Right lobe of liver (tissue), 6 donors: ENCODE measurements around the gene RASAL1. TPM values are rescaled to one million over a fixed set of nuclear protein-coding genes. Genes with fewer than 3 reads are reported as not detected.

Experiments used
- ATAC-seq, 4 donors: fragments of 200-7000 bp; cut with Tn5 transposase; one replicate each; pipeline ENCODE4 v1.9.1; 2020; ENCODE audit warnings: mild to moderate bottlenecking in 4 of 4, moderate library complexity in 4 of 4
- DNase-seq, 3 donors: peaks; one replicate each; pipeline ENCODE4 v3.0.0-alpha.2; 2020
- H3K27ac ChIP-seq, 3 donors: fragments of 200-600 bp; one replicate each; pipeline ENCODE4 v1.8.0; 2022
- H3K27me3 ChIP-seq, 2 donors: fragments of 200-600 bp; one replicate each; pipeline ENCODE4 v1.8.0; 2022
- H3K36me3 ChIP-seq, 4 donors: fragments of 200-600 bp; sonication (generic) in 1 of 4; one replicate each; pipeline versions ENCODE4 v1.5.1 to v1.8.0; 2017 to 2022; ENCODE audit warnings: control low read depth in 1 of 4
- H3K4me1 ChIP-seq, 4 donors: fragments of 200-600 bp; sonication (generic) in 1 of 4; one replicate each; pipeline versions ENCODE4 v1.5.1 to v1.8.0; 2017 to 2022; ENCODE audit warnings: control low read depth in 1 of 4
- H3K4me3 ChIP-seq, 3 donors: fragments of 200-600 bp; one replicate each; pipeline ENCODE4 v1.8.0; 2022
- H3K9me3 ChIP-seq, 4 donors: fragments of 200-600 bp; sonication (generic) in 1 of 4; one replicate each; pipeline versions ENCODE4 v1.5.1 to v1.8.0; 2017 to 2022; ENCODE audit warnings: control low read depth in 1 of 4
- POLR2A ChIP-seq: fragments of 450-650 bp; IDR thresholded peaks from one replicate; pipeline ENCODE4 v1.6.1; 2017; ENCODE audit warnings: antibody characterized with exemption, mild to moderate bottlenecking
- WGBS: methylation state at CpG from one replicate; pipeline ENCODE4 v1.1.6; 2018; ENCODE audit warnings: low coverage, low lambda C conversion rate; ENCODE audit not compliant: insufficient coverage; ENCODE audit errors: missing lambda C conversion rate; 5-methylcytosine and 5-hydroxymethylcytosine counted together
- intact Hi-C, 2 donors: fragments of 100-400 bp; cut with DNase I; formaldehyde crosslinking; loops; one replicate each; pipeline versions ENCODE4 v1.11.2 to v1.14.1; 2022
- total RNA-seq, 6 experiments: library from RNA; depleted of rRNA in 2 of 6; stranded (reverse); fragments of >200 nt in 2 of 6; fragmentation: NEBNext Ultra II Directional in 3 of 6; extraction: Animal tissue kit (Norgen Biotek cat#: 25700) in 3 of 6; gene quantifications; one replicate each; pipeline versions ENCODE4 v1.1.0 to v1.2.4, GENCODE V29; 2016 to 2023
- TF ChIP-seq, protein P1 (sequence below), 4 donors: fragments of 200-600 bp in 3 of 4; fragments of 450-650 bp in 1 of 4; IDR thresholded peaks; one replicate each; pipeline versions ENCODE4 v1.5.1 to v1.8.0; 2016 to 2022; ENCODE audit warnings: antibody characterized with exemption in 4 of 4, mild to moderate bottlenecking in 2 of 4
- donor health status: DM: no; HTN: yes; CAD: no.
- donor health status: DM: no; HTN: no; CAD: no.
- donor health status: DM: no; HTN: no; CAD: no.
- donor health status: DM: no; HTN: yes; CAD: no.
- donor health status: DM: no; HTN: yes; CAD: no.

RASAL1 gene
- total RNA-seq, 6 experiments from 2014 or later: 0.10 to 0.24 (median 0.15) TPM; not detected in 2

- intact Hi-C loops: loop anchor here (5.0 kb wide), 2 partner anchors 45 to 50 kb away; no protein-coding TSS in a partner anchor
- Histone ChIP-seq H3K9me3 (no peaks in the 10 kb centered on the region), H3K4me1 (peaks cover 0 to 20% (median 5%) of the 10 kb centered on the region in 4 donors), H3K36me3 (no peaks in the 10 kb centered on the region), H3K4me3 (no peak overlapping the region), H3K27me3 (no peaks in the 10 kb centered on the region), H3K27ac (no peak overlapping the region)
- WGBS: 83% methylated on average over 1 of the region's 30 CpGs
- DNase-seq (no peak), ATAC-seq (no peak)
- TF ChIP-seq, protein P1, sequence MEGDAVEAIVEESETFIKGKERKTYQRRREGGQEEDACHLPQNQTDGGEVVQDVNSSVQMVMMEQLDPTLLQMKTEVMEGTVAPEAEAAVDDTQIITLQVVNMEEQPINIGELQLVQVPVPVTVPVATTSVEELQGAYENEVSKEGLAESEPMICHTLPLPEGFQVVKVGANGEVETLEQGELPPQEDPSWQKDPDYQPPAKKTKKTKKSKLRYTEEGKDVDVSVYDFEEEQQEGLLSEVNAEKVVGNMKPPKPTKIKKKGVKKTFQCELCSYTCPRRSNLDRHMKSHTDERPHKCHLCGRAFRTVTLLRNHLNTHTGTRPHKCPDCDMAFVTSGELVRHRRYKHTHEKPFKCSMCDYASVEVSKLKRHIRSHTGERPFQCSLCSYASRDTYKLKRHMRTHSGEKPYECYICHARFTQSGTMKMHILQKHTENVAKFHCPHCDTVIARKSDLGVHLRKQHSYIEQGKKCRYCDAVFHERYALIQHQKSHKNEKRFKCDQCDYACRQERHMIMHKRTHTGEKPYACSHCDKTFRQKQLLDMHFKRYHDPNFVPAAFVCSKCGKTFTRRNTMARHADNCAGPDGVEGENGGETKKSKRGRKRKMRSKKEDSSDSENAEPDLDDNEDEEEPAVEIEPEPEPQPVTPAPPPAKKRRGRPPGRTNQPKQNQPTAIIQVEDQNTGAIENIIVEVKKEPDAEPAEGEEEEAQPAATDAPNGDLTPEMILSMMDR (IDR thresholded peaks at IDR 0.05): no peak
- no peak for TF ChIP-seq POLR2A
Observed at GRCh38 chr12:113096675-113097461, 38.7 kb downstream of the RASAL1 start.

GRCh38 chr12:113095405-113095804 is 40.2 kb downstream of the RASAL1 start:
- Histone ChIP-seq H3K36me3 (no peaks in the 10 kb centered on the region), H3K27ac (no peak overlapping the region), H3K4me3 (no peak overlapping the region), H3K27me3 (no peaks in the 10 kb centered on the region), H3K9me3 (no peaks in the 10 kb centered on the region), H3K4me1 (peaks cover 0 to 20% (median 5%) of the 10 kb centered on the region in 4 donors)
- DNase-seq: no peak
- intact Hi-C loops: loop anchor here (5.0 kb wide), 2 partner anchors 43 to 48 kb away; no protein-coding TSS in a partner anchor
- 40% methylated on average over 5 of the region's 6 CpGs for WGBS
- no peak for ATAC-seq
- TF ChIP-seq, protein P1 (IDR thresholded peaks at IDR 0.05): no peak
- no peak for TF ChIP-seq POLR2A

- WGBS: 100% methylated on average over 2 of the region's 16 CpGs
- intact Hi-C loops: loop anchor here (5.0 kb wide), 2 partner anchors 42 to 47 kb away; no protein-coding TSS in a partner anchor
- no peak for DNase-seq
Observed at GRCh38 chr12:113094738-113095137, 40.8 kb downstream of the RASAL1 start.

GRCh38 chr12:113093409-113094101 is 42.0 kb downstream of the RASAL1 start:
- no peak overlapping the region for H3K4me3 ChIP-seq
- DNase-seq: no peak
- H3K27me3 ChIP-seq: no peaks in the 10 kb centered on the region
- 31% methylated on average over 5 of the region's 32 CpGs for WGBS
- peaks cover 0 to 17% (median 5%) of the 10 kb centered on the region in 4 donors for H3K4me1 ChIP-seq
- TF ChIP-seq, protein P1 (IDR thresholded peaks at IDR 0.05): no peak
- no peak for TF ChIP-seq POLR2A
- ATAC-seq: no peak
- no peaks in the 10 kb centered on the region for H3K36me3 ChIP-seq
- no peak overlapping the region for H3K27ac ChIP-seq
- intact Hi-C loops: no loop called here
- H3K9me3 ChIP-seq: no peaks in the 10 kb centered on the region

More at GRCh38 chr12:113094738-113095137, 40.8 kb downstream of the RASAL1 start:
- no peak overlapping the region for H3K27ac ChIP-seq
- no peak for ATAC-seq
- peaks cover 0 to 20% (median 5%) of the 10 kb centered on the region in 4 donors for H3K4me1 ChIP-seq
- no peaks in the 10 kb centered on the region for H3K9me3 ChIP-seq
- TF ChIP-seq, protein P1 (IDR thresholded peaks at IDR 0.05): no peak
- TF ChIP-seq POLR2A: no peak
- no peaks in the 10 kb centered on the region for H3K27me3 ChIP-seq
- H3K36me3 ChIP-seq: no peaks in the 10 kb centered on the region
- H3K4me3 ChIP-seq: no peak overlapping the region
